K562 (cell line): Measurements from ENCODE around the gene WDR62. TPM values are rescaled to one million over a fixed set of nuclear protein-coding genes. Genes with fewer than 3 reads are reported as not detected.

ENCODE experiments used
- DIDO1 ChIP-seq: fragments of 450-650 bp; IDR thresholded peaks from 2 replicates; pipeline ENCODE4 v1.6.1; 2016; ENCODE audit warnings: low read depth, missing biosample characterization, missing genetic modification characterization
- E4F1 ChIP-seq: fragments of 250-450 bp; sonication (Bioruptor Pico); IDR thresholded peaks from 2 replicates; pipeline ENCODE4 v1.5.0; 2021; ENCODE audit warnings: mild to moderate bottlenecking, borderline replicate concordance
- GATAD2B ChIP-seq: fragments of 450-650 bp; IDR thresholded peaks from 2 replicates; pipeline ENCODE4 v1.6.1; 2017; ENCODE audit warnings: mild to moderate bottlenecking, borderline replicate concordance
- GMEB1 ChIP-seq: fragments of 250-450 bp; sonication (Bioruptor Pico); IDR thresholded peaks from 2 replicates; pipeline ENCODE4 v1.4.0; 2020; ENCODE audit warnings: mild to moderate bottlenecking
- GTF2F1 ChIP-seq: IDR thresholded peaks from 2 replicates; pipeline ENCODE4 v1.6.1; 2011; ENCODE audit warnings: low read depth, low read length, improper control_type of control experiment
- HCFC1 ChIP-seq: IDR thresholded peaks from 2 replicates; pipeline ENCODE4 v1.6.1; 2012; ENCODE audit warnings: low read depth, low read length, improper control_type of control experiment
- HDAC3 ChIP-seq: fragments of 450-650 bp; IDR thresholded peaks from 2 replicates; pipeline ENCODE4 v1.6.1; 2018; ENCODE audit warnings: borderline replicate concordance, mild to moderate bottlenecking, moderate library complexity; ENCODE audit not compliant: partially characterized antibody
- HLTF ChIP-seq: fragments of 450-650 bp; IDR thresholded peaks from 2 replicates; pipeline ENCODE4 v1.6.1; 2016
- MED1 ChIP-seq: sonication (generic); formaldehyde crosslinking; IDR thresholded peaks from 2 replicates; pipeline ENCODE4 v1.8.1; 2023; ENCODE audit warnings: missing genetic modification reagents, borderline replicate concordance
- NCOA6 ChIP-seq: fragments of 450-650 bp; IDR thresholded peaks from 2 replicates; pipeline ENCODE4 v1.6.1; 2017; ENCODE audit warnings: mild to moderate bottlenecking
- RHOXF2B ChIP-seq: fragments of 250-450 bp; sonication (Bioruptor Pico); conservative IDR thresholded peaks from 2 replicates; pipeline ENCODE4 v1.5.1; 2021
- TEAD2 ChIP-seq: fragments of 450-650 bp; IDR thresholded peaks from 2 replicates; pipeline ENCODE4 v1.6.1; 2016; ENCODE audit warnings: missing genetic modification characterization, control low read depth, missing compliant biosample characterization
- TRIM28 ChIP-seq: fragments of 450-650 bp; IDR thresholded peaks from 2 replicates; pipeline ENCODE4 v1.6.1; 2017
- USF2 ChIP-seq: sonication (generic); formaldehyde crosslinking; IDR thresholded peaks from 2 replicates; pipeline ENCODE4 v1.5.0; 2020; ENCODE audit warnings: missing genetic modification reagents
- ZNF174 ChIP-seq: fragments of 250-450 bp; sonication (Bioruptor Pico); IDR thresholded peaks from 2 replicates; pipeline ENCODE4 v1.4.0; 2020; ENCODE audit warnings: mild to moderate bottlenecking
- ZNF239 ChIP-seq: fragments of 250-450 bp; sonication (Bioruptor Pico); IDR thresholded peaks from 2 replicates; pipeline ENCODE4 v1.4.0; 2020; ENCODE audit warnings: mild to moderate bottlenecking
- ZNF398 ChIP-seq: fragments of 250-450 bp; sonication (Bioruptor Pico); IDR thresholded peaks from 2 replicates; pipeline ENCODE4 v1.8.0; 2021; ENCODE audit warnings: moderate library complexity, mild to moderate bottlenecking, inconsistent platforms
- ZNF507 ChIP-seq: conservative IDR thresholded peaks from 2 replicates; pipeline ENCODE4 v1.6.1; 2017; ENCODE audit warnings: missing genetic modification characterization, missing compliant biosample characterization
- ZNF512 ChIP-seq: IDR thresholded peaks from 2 replicates; pipeline ENCODE4 v1.6.1; 2016; ENCODE audit warnings: missing genetic modification characterization, missing compliant biosample characterization
- polyA plus RNA-seq, 8 experiments: library from polyadenylated mRNA; depleted of rRNA in 4 of 8; stranded (reverse) in 5 of 8; unstranded in 3 of 8; fragments of >200 nt; fragmentation: Nextera tagmentation in 2 of 8; fragmentation: Illumina TruSeq in 1 of 8; extraction: Ambion mirVana in 2 of 8; extraction: Trizol in 1 of 8; gene quantifications; 2 replicates each; pipeline versions ENCODE4 v1.2.1 to v1.2.3, GENCODE V29; 2011 to 2014; ENCODE audit warnings: inconsistent platforms in 1 of 8, missing spikeins in 1 of 8
- total RNA-seq, 7 experiments: library from RNA; depleted of rRNA in 6 of 7; stranded (reverse); fragments of >200 nt in 6 of 7; fragmentation: Illumina TruSeq in 2 of 7; extraction: Trizol in 2 of 7; gene quantifications; 2 replicates each; pipeline versions ENCODE4 v1.2.1 to v1.2.3, GENCODE V29; 2011 to 2021; ENCODE audit warnings: low replicate concordance in 1 of 7

WDR62 gene
- total and polyA plus RNA-seq, 9 of the 15 experiments (the other 6 are each of a cell fraction or from before 2014, with no cell fraction given): 0.35 to 32.8 (median 14.4) TPM

GRCh38 chr19:36139473-36140303 is 85.0 kb downstream of the WDR62 start, which contains the start of gene CAPNS1 (continued):
- TF ChIP-seq GATAD2B (peak; percentile 80), NCOA6 (no peak), GTF2F1 (no peak), USF2 (CRISPR knock-in tag) (no peak), TEAD2 (tag) (no peak), ZNF398 (CRISPR knock-in tag) (no peak), GMEB1 (CRISPR knock-in tag) (no peak; the same call in 1 of the 2 replicates), DIDO1 (tag) (no peak), E4F1 (CRISPR knock-in tag) (no peak), HLTF (no peak), TRIM28 (no peak), ZNF239 (no peak), RHOXF2B (CRISPR knock-in tag) (no peak), MED1 (CRISPR knock-in tag) (no peak), ZNF174 (CRISPR knock-in tag) (no peak), HDAC3 (no peak), ZNF512 (no peak), ZNF507 (tag) (no peak), HCFC1 (peak; percentile 64; the same call in 1 of the 2 replicates)
